Activated CD8-positive, alpha-beta memory T cell treated with anti-CD3 and anti-CD28 coated beads for 4 hours (primary cell): ENCODE measurements around the gene SATB2.
A peak's percentile ranks its signal among the peaks of the same experiment; 100 is the strongest.

ENCODE experiments used
- DNase-seq, 2 donors: peaks; one replicate each; pipeline ENCODE4 v3.0.0-alpha.2; 2020; ENCODE audit warnings: low read depth in 2 of 2

SATB2 gene

DNA sequence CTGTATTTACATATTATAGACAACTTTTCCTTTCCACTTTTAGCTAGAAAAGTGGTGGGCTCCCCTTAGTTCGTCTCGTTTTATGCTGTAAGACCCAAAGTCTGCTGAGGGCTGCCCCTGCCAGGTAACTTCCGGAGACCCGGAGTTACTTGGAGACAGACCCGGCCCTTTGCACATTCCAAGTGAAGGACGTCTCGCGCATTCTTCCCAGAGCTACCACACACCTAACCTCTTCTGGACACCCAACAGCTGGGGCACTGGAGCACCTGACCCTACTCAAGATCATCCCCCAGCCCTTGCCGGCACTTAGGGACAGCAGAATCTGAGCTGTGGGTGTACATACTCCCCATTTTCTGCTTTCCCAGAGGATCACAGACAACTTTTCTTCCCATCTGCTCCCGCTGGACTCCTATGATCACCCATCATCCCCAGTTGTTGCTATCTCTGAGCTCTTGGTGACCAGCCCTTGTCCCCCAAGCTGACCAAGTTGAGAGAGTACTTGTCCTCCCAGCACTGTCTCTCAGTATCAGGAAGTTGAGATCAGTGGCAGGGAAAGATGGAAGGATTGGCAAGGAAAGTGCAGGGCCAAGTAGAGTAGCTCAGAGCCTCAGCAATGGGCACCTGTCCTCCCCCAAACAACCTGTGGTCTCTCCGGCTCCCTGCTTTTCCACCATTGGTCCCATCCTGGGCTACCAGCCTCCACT lies 8.4 kb upstream of the SATB2 start:
- no peak for DNase-seq

- no peak for DNase-seq
Measured at GRCh38 chr2:199465390-199465789, 7.7 kb upstream of the SATB2 start.

- no peak for DNase-seq
Measured at GRCh38 chr2:199464606-199465352, 7.0 kb upstream of the SATB2 start.

- no peak for DNase-seq
Measured at GRCh38 chr2:199463708-199464605, 6.2 kb upstream of the SATB2 start.

GRCh38 chr2:199462956-199463692 lies 5.4 kb upstream of the SATB2 start:
- DNase-seq = no peak

DNA sequence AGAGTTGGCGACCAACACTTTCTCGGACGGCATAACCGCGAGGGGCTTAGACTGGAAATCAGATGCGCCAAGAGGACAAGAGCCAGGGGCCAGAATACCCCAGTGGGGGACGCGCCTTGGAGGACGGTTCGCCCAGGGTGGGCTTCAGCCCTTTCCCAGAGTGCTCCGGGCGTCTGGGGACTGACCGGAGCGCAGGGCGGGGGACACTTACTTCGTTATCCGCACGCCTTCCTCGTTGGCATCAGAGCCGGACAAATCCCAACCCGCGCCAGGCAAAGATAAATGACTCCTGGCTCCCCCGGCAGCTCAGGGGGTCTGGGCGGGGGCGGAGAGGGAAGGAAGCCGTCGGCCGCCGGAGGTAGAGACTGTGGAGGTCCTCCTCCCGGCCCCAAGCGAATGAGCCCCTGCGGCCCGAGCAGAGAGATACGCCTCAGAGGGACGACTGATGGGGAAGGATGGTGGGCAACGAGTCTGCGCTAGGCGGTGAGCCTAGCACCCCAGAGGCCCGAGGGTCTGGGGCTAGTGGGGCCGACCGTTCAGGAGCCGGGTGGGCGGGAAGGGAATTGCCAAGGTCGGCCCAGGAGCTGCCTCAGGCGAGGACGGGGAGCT lies 4.7 kb upstream of the SATB2 start:
- no peak for DNase-seq

DNA sequence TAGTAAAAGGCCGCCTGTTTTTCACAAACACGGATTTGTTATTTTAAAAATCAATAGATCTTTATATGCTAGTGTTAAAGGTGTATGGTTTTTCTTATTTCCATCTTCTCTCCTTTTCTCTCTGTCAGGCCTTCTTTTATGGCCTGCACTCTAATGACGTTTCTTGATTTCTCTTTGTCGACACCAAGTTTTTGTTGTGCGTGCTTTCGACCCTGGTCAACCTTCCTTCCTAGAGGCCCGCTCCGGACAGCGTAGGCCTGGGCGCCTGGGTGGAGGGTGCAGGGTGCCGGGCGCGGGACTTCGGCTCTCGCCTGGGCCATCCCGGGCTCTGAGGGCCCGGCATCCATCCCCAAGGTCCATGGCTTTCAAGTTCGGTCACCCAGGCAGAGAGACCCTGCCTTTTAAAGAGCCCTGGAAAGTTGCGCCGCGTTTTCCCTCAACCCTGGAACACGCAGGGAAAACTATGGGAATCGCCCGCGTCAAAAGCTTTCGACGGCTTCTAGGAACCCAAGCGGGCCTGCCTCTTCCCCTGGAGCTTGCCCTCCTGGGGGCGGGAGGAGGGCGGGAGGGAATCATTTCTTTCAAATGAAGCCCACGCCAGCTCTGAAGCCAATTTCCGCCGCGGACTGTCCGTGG lies 4.1 kb upstream of the SATB2 start:
- DNase-seq = no peak

- DNase-seq = no peak
Measured at GRCh38 chr2:199460846-199461710, 3.3 kb upstream of the SATB2 start.

DNA sequence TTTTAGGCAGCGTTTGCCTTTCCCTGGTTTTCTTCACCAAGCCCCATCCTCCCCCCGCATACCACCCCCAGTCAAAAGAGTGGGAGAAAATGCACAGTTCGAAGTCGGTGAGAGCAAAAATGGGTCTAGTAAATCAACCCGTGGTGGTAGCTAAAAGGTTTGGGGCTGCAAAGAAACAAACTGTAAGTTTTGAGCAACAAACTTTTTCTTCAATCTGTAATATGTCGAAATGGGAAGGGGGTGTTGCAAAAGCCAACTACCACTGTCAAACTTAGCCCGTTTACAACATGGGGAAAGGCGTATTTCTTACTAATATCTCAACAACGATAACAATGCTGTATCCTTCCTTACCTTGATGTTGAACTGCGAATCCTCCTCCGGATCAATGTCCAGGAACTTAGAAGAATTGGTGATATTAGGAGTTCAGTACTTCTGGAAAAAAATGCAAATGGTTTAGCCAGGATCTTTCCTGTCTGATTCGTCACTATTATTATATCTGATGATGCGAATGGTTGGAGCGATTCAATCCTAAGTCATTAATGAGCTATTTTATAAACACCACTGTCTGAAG lies 2.4 kb upstream of the SATB2 start:
- DNase-seq = no peak

GRCh38 chr2:199459286-199460100 lies 1.8 kb upstream of the SATB2 start:
- peak in 1 of 2 donors; percentile 26 for DNase-seq

DNA sequence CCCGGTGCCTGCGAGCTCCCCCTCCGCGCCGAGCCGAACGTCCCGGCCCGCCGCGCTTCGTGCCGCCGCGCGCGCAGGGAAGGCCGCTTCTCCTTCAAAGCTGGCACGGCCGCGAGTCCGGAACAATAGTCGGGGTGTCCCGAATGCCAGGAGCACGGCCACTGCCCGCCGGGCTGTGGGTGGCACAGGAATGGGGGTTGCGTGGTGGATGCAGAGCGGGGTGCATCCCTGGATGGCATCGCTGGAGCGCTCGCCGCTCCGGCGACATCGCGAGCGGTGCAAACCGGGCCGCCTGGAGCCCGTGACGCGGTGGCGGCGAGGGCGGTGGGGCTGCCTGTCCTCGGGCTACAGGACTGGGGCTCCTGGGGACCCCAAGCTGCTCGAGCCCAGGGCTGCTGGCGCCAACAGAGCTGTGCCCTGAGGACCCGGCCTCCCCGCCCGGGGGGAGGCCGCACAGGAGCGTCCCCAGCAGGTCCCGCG lies 1.1 kb upstream of the SATB2 start:
- no peak for DNase-seq

DNA sequence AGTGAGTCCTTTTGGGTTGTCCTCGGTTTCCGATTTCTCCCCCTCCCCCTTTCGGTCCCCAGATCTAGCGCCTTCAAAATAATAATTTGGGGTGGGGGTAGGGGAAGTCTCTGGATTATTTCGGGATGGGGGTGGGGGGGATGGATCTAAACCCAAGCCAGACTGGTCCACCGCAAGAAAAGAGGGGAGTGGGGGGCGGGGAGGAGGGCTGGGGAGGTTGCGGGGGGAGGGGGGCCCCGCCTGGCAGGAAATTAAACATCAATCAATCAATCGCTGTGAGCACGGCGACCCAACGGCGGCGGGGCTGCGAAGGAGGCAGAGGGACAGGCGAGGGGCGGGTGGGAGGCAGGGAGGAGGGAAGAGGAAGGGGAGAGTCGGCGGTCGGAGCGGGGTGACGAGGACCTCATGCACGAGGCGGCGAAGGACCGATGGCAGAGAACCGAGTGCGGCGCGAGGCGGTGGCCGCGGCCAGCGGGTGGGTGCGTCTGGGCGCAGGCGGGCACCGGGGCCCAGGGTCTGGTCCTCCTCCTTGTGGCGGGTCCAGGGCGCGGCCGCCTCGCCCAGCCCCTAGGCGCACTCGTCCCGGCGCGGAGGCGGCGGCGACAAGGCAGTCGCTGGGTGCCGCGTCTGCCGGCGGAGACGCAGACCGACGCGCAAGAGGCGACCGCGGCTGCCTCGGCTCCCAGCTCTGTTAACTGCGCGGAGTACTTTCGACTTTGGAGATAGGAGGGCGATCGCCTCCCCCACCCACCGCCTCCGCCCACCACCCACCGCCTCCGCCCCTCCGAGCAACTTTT lies 468 bp upstream of the SATB2 start:
- no peak for DNase-seq

DNA sequence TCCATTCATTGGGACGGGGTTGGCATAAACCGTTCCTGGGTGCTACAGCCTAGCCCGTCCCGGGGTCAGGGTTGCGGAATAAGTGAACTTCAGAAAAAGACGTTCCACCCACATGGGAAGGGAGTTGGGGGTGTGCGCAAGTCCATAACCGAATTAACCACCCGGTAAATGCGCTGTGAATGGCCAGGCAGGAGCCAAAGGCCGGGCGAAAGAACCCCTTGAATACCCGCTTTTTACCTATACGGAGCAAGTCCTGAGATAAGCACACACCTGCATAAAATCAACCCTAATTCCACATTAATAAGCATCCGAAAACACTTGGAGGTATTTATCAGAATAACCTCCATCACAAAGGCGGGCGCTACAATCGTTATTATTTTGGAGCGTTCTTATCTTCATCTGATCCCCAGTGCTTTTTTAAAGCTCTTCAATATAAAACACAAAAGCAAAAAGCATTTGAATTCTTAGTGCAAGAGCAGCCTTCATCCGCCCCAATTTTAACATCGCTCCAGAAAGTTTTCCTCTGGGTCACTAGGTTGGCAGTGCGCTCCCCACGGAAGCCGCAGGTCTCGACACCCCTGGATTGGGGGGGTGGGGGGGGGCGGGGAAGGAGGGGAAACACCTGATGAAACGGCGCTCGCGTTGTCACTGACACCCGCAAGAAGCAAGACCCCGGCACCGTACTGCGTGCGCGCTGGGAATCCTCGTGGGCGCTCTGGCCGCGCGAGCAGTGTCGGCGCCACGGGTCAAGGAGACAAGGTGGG lies 1.2 kb downstream of the SATB2 start:
- no peak for DNase-seq

GRCh38 chr2:199455545-199456382 lies 2.0 kb downstream of the SATB2 start:
- no peak for DNase-seq

- no peak for DNase-seq
Measured at GRCh38 chr2:199455210-199455544, 2.6 kb downstream of the SATB2 start.

DNA sequence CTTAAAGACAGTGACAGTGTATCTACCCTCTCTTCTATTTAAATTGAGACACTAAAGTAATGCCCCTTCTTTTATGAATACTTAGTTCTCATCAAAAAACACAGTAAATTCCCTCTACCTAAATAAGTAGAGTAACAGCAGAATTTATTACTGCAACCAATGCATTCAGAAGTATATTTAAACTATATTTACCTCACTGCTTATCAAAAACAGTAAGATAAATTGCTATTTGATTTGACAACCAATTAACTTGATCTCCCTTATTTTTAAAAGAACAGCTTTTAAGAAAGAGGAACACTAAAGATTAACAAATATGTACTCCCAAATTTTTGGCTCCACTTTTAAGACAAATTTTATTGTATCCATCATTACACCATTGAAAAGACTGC lies 4.8 kb downstream of the SATB2 start:
- DNase-seq = no peak
